Measurements from ENCODE around the gene SEC14L3. TPM values are rescaled to one million over a fixed set of nuclear protein-coding genes. Genes with fewer than 3 reads are reported as not detected.

Gene SEC14L3
- not detected in 2 replicates for total RNA-seq
- not detected for total RNA-seq (2013)
- polyA plus RNA-seq = not detected in 2 replicates
- not detected in 2 replicates for polyA minus RNA-seq

GRCh38 chr22:30471616-30472318 lies at the start of gene SEC14L3:
Gene SEC14L3, minus strand, starts transcription at chr22:30472017. Its CDS starts 59 bp downstream, at chr22:30471958.
- H3K9me3 Mint-ChIP-seq (ENCODE audit: insufficient read depth) = no peaks in the 10 kb centered on the region
- WGBS (ENCODE audit: insufficient coverage) = 83% methylated on average over 12 of the region's 13 CpGs
- intact Hi-C loops (cut with micrococcal nuclease) = no loop called here
- H3K27me3 Mint-ChIP-seq = peaks cover 46% of the 10 kb centered on the region
- Histone ChIP-seq H3K9me3 (ENCODE audit: control extremely low read depth in 1 of 3, control insufficient read depth in 2 of 3, insufficient read depth in 1 of 3, low read length in 2 of 3) (no peaks in the 10 kb centered on the region), H2AFZ (ENCODE audit: insufficient read depth, low read depth, low read length, poor library complexity, severe bottlenecking) (no peak within 1 kb of the TSS), H3K79me2 (ENCODE audit: control insufficient read depth, insufficient read depth, low read length) (no peaks in the 10 kb centered on the region), H3K4me1 (ENCODE audit: control insufficient read depth in 2 of 2, insufficient read depth in 2 of 2, low read length in 2 of 2) (no peaks in the 10 kb centered on the region), H3K9ac (ENCODE audit: low read length) (no peak within 1 kb of the TSS), H3K4me3 (ENCODE audit: control extremely low read depth in 1 of 5, extremely low read depth in 1 of 5, insufficient read depth in 1 of 5, low read depth in 2 of 5, low read length in 4 of 5) (no peak within 1 kb of the TSS), H3K27me3 (replicated peaks in 1 of 4; ENCODE audit: control extremely low read depth in 1 of 4, control insufficient read depth in 3 of 4, insufficient read depth in 4 of 4, low read length in 3 of 4) (peaks cover 0 to 26% (median 8%) of the 10 kb centered on the region in 4 experiments), H3K27ac (ENCODE audit: low read length in 2 of 2) (no peak within 1 kb of the TSS), H3K4me2 (replicated peaks; ENCODE audit: low read depth, low read length, poor library complexity, severe bottlenecking) (no peak within 1 kb of the TSS), H3K36me3 (replicated peaks in 1 of 2; ENCODE audit: control extremely low read depth in 1 of 2, control insufficient read depth in 1 of 2, extremely low read depth in 1 of 2, insufficient read depth in 2 of 2, low read length in 1 of 2) (no peaks in the 10 kb centered on the region), H4K20me1 (ENCODE audit: control insufficient read depth, insufficient read depth, low read length, poor library complexity, severe bottlenecking) (no peaks in the 10 kb centered on the region)
- ChIA-PET POLR2A (no interaction called here), CTCF (interaction anchor here (1.1 kb wide), 1 partner anchor 12 kb away, joined by 3 read pairs; no protein-coding TSS in a partner anchor)
- H3K27ac Mint-ChIP-seq = no peak within 1 kb of the TSS
- no peak within 1 kb of the TSS for H3K4me3 Mint-ChIP-seq
- ATAC-seq (ENCODE audit: low read depth) = no peak
- TF ChIP-seq CTCF (IDR thresholded peaks at IDR 0.05) = no peak
- no peak for TF ChIP-seq EZH2 (IDR thresholded peaks at IDR 0.05; ENCODE audit: borderline replicate concordance, insufficient read depth, low read depth, low read length, poor library complexity, severe bottlenecking)
- H3K4me1 Mint-ChIP-seq = no peaks in the 10 kb centered on the region
- DNase-seq = no peak

- no peak overlapping the region for H3K4me2 ChIP-seq (replicated peaks; ENCODE audit: low read depth, low read length, poor library complexity, severe bottlenecking)
- H3K4me3 ChIP-seq (ENCODE audit: control extremely low read depth in 1 of 5, extremely low read depth in 1 of 5, insufficient read depth in 1 of 5, low read depth in 2 of 5, low read length in 4 of 5) = no peak overlapping the region
- H3K36me3 ChIP-seq (replicated peaks in 1 of 2; ENCODE audit: control extremely low read depth in 1 of 2, control insufficient read depth in 1 of 2, extremely low read depth in 1 of 2, insufficient read depth in 2 of 2, low read length in 1 of 2) = no peaks in the 10 kb centered on the region
- ChIA-PET CTCF (interaction anchor here (0.5 kb wide), 1 partner anchor 377 kb away, joined by 3 read pairs; no protein-coding TSS in a partner anchor), POLR2A (no interaction called here)
- H3K79me2 ChIP-seq (ENCODE audit: control insufficient read depth, insufficient read depth, low read length) = no peaks in the 10 kb centered on the region
- no peaks in the 10 kb centered on the region for H3K9me3 Mint-ChIP-seq (ENCODE audit: insufficient read depth)
- no peak overlapping the region for H3K27ac ChIP-seq (ENCODE audit: low read length in 2 of 2)
- no peaks in the 10 kb centered on the region for H3K4me1 ChIP-seq (ENCODE audit: control insufficient read depth in 2 of 2, insufficient read depth in 2 of 2, low read length in 2 of 2)
- no peaks in the 10 kb centered on the region for H3K27me3 ChIP-seq (replicated peaks in 1 of 4; ENCODE audit: control extremely low read depth in 1 of 4, control insufficient read depth in 3 of 4, insufficient read depth in 4 of 4, low read length in 3 of 4)
- 89% methylated on average over 1 of the region's 7 CpGs for WGBS (ENCODE audit: insufficient coverage)
- H3K4me1 Mint-ChIP-seq = no peaks in the 10 kb centered on the region
- H4K20me1 ChIP-seq (ENCODE audit: control insufficient read depth, insufficient read depth, low read length, poor library complexity, severe bottlenecking) = no peaks in the 10 kb centered on the region
- H3K9me3 ChIP-seq (ENCODE audit: control extremely low read depth in 1 of 3, control insufficient read depth in 2 of 3, insufficient read depth in 1 of 3, low read length in 2 of 3) = peaks cover 0 to 5% (median 0%) of the 10 kb centered on the region in 3 donors
- no peak for TF ChIP-seq EZH2 (IDR thresholded peaks at IDR 0.05; ENCODE audit: borderline replicate concordance, insufficient read depth, low read depth, low read length, poor library complexity, severe bottlenecking)
- TF ChIP-seq CTCF (IDR thresholded peaks at IDR 0.05) = no peak
- H2AFZ ChIP-seq (ENCODE audit: insufficient read depth, low read depth, low read length, poor library complexity, severe bottlenecking) = no peak overlapping the region
- no peak overlapping the region for H3K27ac Mint-ChIP-seq
- H3K4me3 Mint-ChIP-seq = no peak overlapping the region
- ATAC-seq (ENCODE audit: low read depth) (no peak), DNase-seq (no peak)
- peaks cover 23% of the 10 kb centered on the region for H3K27me3 Mint-ChIP-seq
- H3K9ac ChIP-seq (ENCODE audit: low read length) = no peak overlapping the region
- intact Hi-C loops (cut with micrococcal nuclease) = no loop called here
These were observed 48.1 kb upstream of the SEC14L3 start for GRCh38 chr22:30519842-30520425.
